GM19328 (cell line): ENCODE measurements around the gene ADAM17.

Experiments used
- ATAC-seq: cut with Tn5 transposase; IDR thresholded peaks from one replicate; pipeline ENCODE4 v1.9.1; 2021; ENCODE audit warnings: mild to moderate bottlenecking, moderate library complexity; ENCODE audit not compliant: unreplicated experiment

Gene ADAM17

GRCh38 chr2:9474361-9475057 is 81.1 kb downstream of the ADAM17 start, which contains the start of gene IAH1:
Gene IAH1 (plus strand): TSS chr2:9474551. CDS start chr2:9474567, 16 bp downstream.
- ATAC-seq: peak; percentile 79

DNA sequence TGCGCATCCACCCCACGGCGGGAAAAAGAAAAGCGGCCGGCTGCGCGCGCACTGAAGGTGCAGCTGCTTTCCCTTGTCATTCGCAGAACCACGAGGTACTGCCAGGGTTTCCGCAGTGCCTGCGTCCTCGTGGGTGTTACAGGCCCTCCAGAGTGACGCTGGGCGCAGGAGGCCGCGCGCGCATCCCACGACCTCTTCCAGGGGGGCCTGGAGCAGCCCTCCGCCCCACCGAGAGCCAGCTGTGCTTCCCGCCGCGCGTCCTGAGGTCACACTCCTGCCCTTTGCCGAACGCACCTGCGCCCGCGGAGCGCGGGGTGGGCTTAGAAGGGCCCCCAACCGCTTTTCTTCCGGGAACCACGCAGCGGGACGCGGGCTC is 81.7 kb downstream of the ADAM17 start:
- ATAC-seq: peak; percentile 25

- ATAC-seq: no peak
These were observed 82.2 kb downstream of the ADAM17 start for GRCh38 chr2:9473308-9473984.

DNA sequence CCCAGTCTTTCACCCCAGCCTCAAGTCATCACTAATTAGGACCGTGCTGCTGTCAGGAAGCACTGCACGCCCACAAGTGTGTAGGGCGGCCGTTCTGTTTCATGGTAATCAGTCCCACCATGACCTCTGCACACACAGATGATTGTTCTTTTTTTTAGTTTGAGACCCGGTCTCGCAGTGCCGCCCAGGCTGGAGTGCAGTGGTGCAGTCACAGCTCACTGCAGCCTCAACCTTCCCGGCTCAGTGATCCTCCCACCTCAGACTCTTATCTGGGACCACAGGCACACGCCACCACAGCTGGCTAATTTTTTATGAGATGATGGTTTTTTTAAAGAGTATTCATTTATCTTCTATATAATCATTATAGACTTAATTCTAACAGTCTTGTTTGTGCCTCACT is 83.1 kb downstream of the ADAM17 start:
- no peak for ATAC-seq

DNA sequence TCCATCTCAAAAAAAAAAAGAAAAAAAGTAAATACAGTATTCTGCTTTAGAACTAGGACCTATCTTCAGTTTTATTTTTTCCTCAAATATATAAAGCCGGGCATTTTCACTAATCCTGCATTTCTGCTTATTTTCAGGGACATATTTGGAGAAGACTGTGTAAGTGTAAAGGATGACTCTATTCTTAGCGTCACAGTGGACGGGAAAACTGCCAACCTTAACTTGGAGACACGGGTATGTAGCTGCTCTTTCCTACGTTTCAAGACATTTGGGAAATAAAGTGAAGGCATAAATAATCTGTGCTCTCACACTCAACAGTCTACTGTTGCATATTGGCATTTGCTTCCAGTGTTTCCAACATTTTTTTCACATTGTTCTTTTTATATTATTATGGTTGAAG is 84.4 kb downstream of the ADAM17 start:
- no peak for ATAC-seq

DNA sequence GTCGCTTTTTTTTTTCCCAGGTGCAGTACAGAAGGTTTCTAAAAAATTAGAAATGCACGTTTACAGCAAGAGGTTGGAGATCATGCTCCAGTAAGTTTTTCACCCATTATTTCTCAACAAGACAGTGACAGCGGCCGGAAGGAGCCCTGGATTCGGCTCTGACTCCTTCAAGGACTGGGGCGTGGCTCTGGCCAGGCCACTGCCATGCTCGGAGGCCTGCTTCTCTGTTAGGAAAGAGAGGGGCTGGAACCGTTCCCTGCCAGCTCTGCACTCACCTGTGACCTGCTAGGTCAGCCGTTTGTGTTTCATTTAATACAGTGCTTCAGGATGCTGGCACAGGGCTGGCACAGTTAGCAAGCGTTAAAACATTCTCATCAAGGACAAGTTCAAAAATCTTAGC is 87.9 kb downstream of the ADAM17 start:
- no peak for ATAC-seq

GRCh38 chr2:9466147-9466683 is 89.4 kb downstream of the ADAM17 start:
- no peak for ATAC-seq

DNA sequence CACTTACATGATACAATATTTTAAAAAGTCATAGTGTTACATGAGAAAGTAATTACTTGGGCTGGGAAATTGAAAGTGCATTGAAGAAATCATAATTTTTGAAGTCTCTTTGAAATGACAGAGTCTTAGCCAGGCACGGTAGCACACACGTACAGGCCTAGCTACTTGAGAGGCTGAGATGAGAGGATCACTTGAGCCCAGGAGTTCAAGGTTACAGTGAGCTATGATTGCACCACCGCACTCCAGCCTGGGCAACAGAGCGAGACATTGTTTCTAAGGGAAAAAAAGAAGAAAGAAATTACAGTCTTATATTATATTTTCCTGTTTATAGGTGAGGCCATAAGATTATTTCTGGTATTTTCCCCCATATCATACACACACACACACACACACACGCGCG is 90.5 kb downstream of the ADAM17 start:
- no peak for ATAC-seq

GRCh38 chr2:9463698-9464034 is 92.0 kb downstream of the ADAM17 start:
- peak; percentile 73 for ATAC-seq

DNA sequence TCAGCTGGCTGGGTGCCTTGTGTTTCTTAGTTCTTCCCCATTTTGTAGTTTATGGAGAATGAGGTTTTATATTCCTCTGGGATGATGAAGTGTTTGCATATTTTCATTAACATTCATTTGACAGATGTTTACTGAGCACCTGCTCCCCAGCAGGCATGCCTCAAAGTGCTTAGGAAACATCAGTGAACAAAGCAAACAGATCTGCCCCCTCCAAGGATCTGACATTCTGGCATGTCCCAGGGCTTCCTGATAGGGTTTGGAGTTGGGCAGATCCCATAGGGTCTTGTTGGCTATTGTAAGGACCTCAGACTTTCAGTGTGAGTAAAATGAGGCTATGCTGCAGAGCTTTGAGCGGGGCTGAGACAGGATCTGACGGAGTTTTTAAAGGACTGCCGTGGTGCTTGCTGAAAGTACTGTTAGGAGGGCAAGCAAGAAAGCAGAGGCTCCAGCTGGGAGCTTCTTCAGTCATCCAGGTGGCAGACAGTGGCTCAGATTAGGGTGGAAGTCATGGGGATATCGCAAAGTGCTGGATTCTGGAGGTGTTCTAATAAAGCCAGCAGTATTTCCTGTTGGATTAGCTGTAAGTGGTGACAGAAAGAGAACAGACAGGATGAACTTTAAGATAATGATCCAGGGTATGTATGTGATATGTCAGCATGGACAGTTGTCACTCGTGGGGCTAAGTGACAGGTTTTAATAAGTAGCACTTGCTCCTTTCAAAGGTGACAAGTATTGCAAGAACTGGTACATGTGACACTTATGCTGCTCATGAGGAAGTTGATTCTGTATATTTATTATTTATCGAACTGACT is 92.5 kb downstream of the ADAM17 start:
- no peak for ATAC-seq

GRCh38 chr2:9462313-9462712 is 93.3 kb downstream of the ADAM17 start:
- no peak for ATAC-seq

- ATAC-seq: no peak
These were observed 94.6 kb downstream of the ADAM17 start for GRCh38 chr2:9461079-9461478.

DNA sequence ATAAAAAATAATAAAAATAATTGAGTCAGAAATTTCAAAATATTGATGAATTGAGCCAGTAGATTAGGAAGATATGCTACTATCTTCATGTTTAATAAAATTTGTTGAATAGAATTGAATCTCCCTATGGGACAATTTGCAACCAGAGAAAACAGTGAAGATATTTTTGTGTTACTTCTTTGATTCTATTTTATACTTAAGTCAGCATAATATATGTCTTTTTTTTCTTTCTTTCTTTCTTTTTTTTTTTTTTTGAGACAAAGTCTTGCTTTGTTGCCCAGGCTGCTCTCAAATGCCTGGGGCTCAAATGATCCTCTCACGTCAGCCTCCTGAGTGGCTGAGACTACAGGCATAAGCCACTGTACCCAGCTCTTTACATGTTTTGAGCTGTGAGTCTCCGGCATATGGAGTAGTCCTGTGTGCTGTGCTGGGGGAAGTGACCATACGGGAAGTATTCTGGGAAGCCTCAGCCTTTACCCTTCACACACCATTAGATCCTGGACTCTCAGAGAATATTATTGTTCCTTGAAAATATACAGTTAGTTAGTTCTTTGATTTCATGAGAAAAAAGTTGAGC is 95.1 kb downstream of the ADAM17 start:
- no peak for ATAC-seq

DNA sequence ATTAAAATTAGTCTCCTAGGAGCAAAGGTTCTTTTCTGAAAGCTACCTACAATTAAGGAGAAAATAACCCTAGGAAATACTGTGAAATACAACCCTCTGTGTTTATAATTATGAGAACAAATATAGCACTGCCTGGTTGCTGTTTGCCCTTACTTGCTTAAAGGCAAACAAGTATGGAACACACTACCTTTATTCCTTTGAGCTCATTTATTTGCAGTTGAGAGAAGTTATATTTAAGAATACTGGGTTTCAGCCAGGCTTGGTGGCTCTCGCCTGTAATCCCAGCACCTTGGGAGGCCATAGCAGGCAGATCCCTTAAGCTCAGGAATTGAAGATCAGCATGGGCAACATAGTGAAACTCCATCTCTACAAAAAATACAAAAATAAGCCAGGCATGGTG is 104.4 kb downstream of the ADAM17 start:
- no peak for ATAC-seq

GRCh38 chr2:9445089-9445488 is 110.5 kb downstream of the ADAM17 start:
- ATAC-seq: no peak

DNA sequence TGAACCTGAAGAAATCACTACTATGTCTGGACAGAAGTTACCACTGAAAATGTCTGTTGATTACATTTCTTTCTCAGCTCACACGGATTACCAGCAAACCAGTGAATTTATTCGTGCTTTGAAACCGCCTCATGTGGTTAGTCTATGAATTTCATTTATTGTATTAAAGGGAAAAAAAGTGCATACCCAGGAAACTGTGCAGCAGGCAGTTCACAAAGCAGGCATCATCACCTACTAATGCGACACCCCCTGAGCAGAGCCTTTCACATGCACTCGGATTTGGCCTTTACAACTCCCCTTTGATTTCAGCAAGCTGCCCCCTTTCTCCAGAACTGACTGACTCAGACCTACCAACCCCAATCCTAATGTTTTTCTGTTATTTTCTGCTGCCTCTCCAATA is 112.1 kb downstream of the ADAM17 start:
- no peak for ATAC-seq

DNA sequence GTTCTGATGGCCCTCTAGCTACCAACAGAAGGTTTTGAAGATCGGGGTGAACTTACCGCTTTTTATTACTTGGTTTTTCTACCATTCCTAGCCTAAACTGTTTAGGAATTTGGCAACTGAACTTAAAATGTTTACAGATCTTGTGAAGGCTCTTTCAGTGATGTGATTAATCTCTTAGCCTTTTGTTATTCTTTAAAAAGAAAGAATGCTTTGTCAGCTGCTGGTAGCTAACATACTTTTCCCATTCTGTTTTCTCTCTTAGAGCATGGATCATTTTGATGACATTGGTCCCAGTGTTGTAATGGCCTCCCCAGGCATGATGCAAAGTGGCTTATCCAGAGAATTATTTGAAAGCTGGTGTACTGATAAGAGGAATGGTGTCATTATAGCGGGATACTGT is 114.1 kb downstream of the ADAM17 start:
- ATAC-seq: no peak

GRCh38 chr2:9440058-9440727 is 115.4 kb downstream of the ADAM17 start:
- ATAC-seq: no peak

DNA sequence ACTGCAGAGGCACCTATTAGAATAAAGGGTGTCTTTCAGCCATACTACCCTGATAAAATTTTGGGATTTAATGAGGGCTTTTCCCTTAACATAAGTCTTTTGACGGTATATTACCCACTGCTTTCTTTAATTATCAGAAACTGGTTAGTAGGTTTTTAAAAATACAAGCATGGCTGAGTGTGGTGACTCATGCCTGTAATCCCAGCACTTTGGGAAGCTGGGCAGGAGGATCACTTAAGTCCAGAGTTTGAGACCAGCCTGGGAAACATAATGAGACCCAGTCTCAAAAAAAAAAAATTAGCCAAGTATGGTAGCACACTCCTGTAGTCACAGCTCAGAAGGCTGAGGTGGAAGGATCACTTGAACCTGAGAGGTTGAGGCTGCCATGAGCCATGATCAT is 116.1 kb downstream of the ADAM17 start:
- no peak for ATAC-seq
